Gastrocnemius medialis (tissue), 4 donors: ENCODE data around the gene LSG1. TPM values are rescaled to one million over a fixed set of nuclear protein-coding genes. Genes with fewer than 3 reads are reported as not detected.

Source experiments
- ATAC-seq, 2 donors: fragments of 150-250 bp; one replicate each; pipeline ENCODE4 v1.9.1; 2016
- DNase-seq, 2 donors: peaks; one replicate each; pipeline ENCODE4 v3.0.0-alpha.2; 2019
- H3K27ac ChIP-seq, 4 donors: fragments of 200-600 bp; sonication (generic); 1 replicate in 1 of 4; 2 replicates in 3 of 4; pipeline ENCODE4 v1.5.1; 2016 to 2018; ENCODE audit warnings: mild to moderate bottlenecking in 2 of 4, moderate library complexity in 1 of 4
- H3K27me3 ChIP-seq, 3 donors: fragments of 200-600 bp; sonication (generic) in 2 of 3; 1 replicate in 1 of 3; 2 replicates in 2 of 3; pipeline versions ENCODE4 v1.5.1 to v1.6.0; 2016 to 2019; ENCODE audit warnings: mild to moderate bottlenecking in 1 of 3, moderate library complexity in 1 of 3
- H3K36me3 ChIP-seq, 2 donors: fragments of 200-600 bp; sonication (generic) in 1 of 2; one replicate each; pipeline ENCODE4 v1.5.1; 2017 to 2018
- H3K4me1 ChIP-seq, 2 donors: fragments of 200-600 bp; sonication (generic) in 1 of 2; one replicate each; pipeline ENCODE4 v1.5.1; 2016 to 2017; ENCODE audit warnings: mild to moderate bottlenecking in 2 of 2
- H3K4me3 ChIP-seq, 4 donors: fragments of 200-600 bp; sonication (generic) in 3 of 4; 1 replicate in 1 of 4; 2 replicates in 3 of 4; pipeline ENCODE4 v1.5.1; 2016 to 2019; ENCODE audit warnings: mild to moderate bottlenecking in 2 of 4
- H3K9me3 ChIP-seq, 3 donors: fragments of 200-600 bp; sonication (generic) in 2 of 3; 1 replicate in 1 of 3; 2 replicates in 2 of 3; pipeline ENCODE4 v1.5.1; 2016 to 2019
- POLR2A ChIP-seq, 2 donors: fragments of 450-650 bp; IDR thresholded peaks; one replicate each; pipeline ENCODE4 v1.6.1; 2017; ENCODE audit warnings: antibody characterized with exemption in 2 of 2, mild to moderate bottlenecking in 2 of 2, moderate library complexity in 2 of 2
- in situ Hi-C, 4 donors: fragments of 200-750 bp; cut with MboI; loops; one replicate each; pipeline versions ENCODE4 v1.15.0 to v1.8.0; 2017; ENCODE audit warnings: low sequenced_read_pairs in 4 of 4
- intact Hi-C: fragments of 100-400 bp; cut with DNase I; formaldehyde crosslinking; loops from one replicate; pipeline ENCODE4 v1.15.1; 2023; ENCODE audit warnings: low total_unique reads
- total RNA-seq, 4 donors: library from RNA; depleted of rRNA; stranded (reverse); fragments of >200 nt; gene quantifications; one replicate each; pipeline versions ENCODE4 v1.1.0 to v1.2.3, GENCODE V29; 2016
- TF ChIP-seq, protein P1 (sequence below), 5 experiments: fragments of 450-650 bp in 3 of 5; fragments of 200-600 bp in 2 of 5; sonication (generic) in 2 of 5; IDR thresholded peaks in 4 of 5; conservative IDR thresholded peaks in 1 of 5; 1 replicate in 4 of 5; 2 replicates in 1 of 5; pipeline ENCODE4 v1.5.1; 2016 to 2019; ENCODE audit warnings: antibody characterized with exemption in 5 of 5, mild to moderate bottlenecking in 3 of 5, moderate library complexity in 3 of 5

The LSG1 gene
- total RNA-seq, result 10 to 100 TPM; 23.2 to 38.4 (median 28.0) TPM

- Histone ChIP-seq H3K36me3 (peaks cover 0 to 18% of the 10 kb centered on the region in 2 donors), H3K4me1 (peaks cover 32 to 33% of the 10 kb centered on the region in 2 donors), H3K4me3 (peak within 1 kb of the TSS; percentile 66 to 95 (median 87)), H3K27ac (peak within 1 kb of the TSS; percentile 83 to 91 (median 88)), H3K9me3 (no peaks in the 10 kb centered on the region), H3K27me3 (no peaks in the 10 kb centered on the region)
- peak; percentile 49 to 64 for TF ChIP-seq POLR2A (IDR thresholded peaks at IDR 0.05)
- TF ChIP-seq, protein P1, sequence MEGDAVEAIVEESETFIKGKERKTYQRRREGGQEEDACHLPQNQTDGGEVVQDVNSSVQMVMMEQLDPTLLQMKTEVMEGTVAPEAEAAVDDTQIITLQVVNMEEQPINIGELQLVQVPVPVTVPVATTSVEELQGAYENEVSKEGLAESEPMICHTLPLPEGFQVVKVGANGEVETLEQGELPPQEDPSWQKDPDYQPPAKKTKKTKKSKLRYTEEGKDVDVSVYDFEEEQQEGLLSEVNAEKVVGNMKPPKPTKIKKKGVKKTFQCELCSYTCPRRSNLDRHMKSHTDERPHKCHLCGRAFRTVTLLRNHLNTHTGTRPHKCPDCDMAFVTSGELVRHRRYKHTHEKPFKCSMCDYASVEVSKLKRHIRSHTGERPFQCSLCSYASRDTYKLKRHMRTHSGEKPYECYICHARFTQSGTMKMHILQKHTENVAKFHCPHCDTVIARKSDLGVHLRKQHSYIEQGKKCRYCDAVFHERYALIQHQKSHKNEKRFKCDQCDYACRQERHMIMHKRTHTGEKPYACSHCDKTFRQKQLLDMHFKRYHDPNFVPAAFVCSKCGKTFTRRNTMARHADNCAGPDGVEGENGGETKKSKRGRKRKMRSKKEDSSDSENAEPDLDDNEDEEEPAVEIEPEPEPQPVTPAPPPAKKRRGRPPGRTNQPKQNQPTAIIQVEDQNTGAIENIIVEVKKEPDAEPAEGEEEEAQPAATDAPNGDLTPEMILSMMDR (IDR thresholded peaks at IDR 0.05 in 4 of 5, conservative IDR thresholded peaks at IDR 0.05 in 1 of 5), result no peak
- intact Hi-C loops, result loop anchor here (2.0 to 5.0 kb wide), 4 partner anchors 15 to 850 kb away; partner anchors contain the start of gene ATP13A3
- ATAC-seq, result peak; percentile 98
- DNase-seq, result peak; percentile 84 to 88
- in situ Hi-C loops, result loop anchor here in 3 of 4 donors (10.0 kb wide), 2 partner anchors 593 to 853 kb away; no protein-coding TSS in a partner anchor
Observed at GRCh38 chr3:194671900-194672808, at the start of gene LSG1. Gene LSG1 (minus strand): TSS chr3:194672191. CDS start chr3:194672162, 29 bp downstream.

- in situ Hi-C loops, result no loop called here
- no peak for ATAC-seq
- DNase-seq, result no peak
- no peaks in the 10 kb centered on the region for H3K9me3 ChIP-seq
- no peaks in the 10 kb centered on the region for H3K4me1 ChIP-seq
- TF ChIP-seq POLR2A (IDR thresholded peaks at IDR 0.05), result no peak
- TF ChIP-seq, protein P1 (IDR thresholded peaks at IDR 0.05 in 4 of 5, conservative IDR thresholded peaks at IDR 0.05 in 1 of 5), result no peak
- H3K36me3 ChIP-seq, result no peaks in the 10 kb centered on the region
- H3K4me3 ChIP-seq, result no peak overlapping the region
- H3K27ac ChIP-seq, result no peak overlapping the region
- intact Hi-C loops, result no loop called here
- H3K27me3 ChIP-seq, result no peaks in the 10 kb centered on the region
Observed at GRCh38 chr3:194720048-194720447, 48.1 kb upstream of the LSG1 start.

- in situ Hi-C loops, result no loop called here
- DNase-seq, result no peak
- ATAC-seq, result no peak
- Histone ChIP-seq H3K9me3 (no peaks in the 10 kb centered on the region), H3K27me3 (no peaks in the 10 kb centered on the region), H3K4me3 (no peak overlapping the region), H3K27ac (no peak overlapping the region), H3K4me1 (no peaks in the 10 kb centered on the region), H3K36me3 (no peaks in the 10 kb centered on the region)
- intact Hi-C loops, result no loop called here
- TF ChIP-seq, protein P1 (IDR thresholded peaks at IDR 0.05 in 4 of 5, conservative IDR thresholded peaks at IDR 0.05 in 1 of 5), result no peak
- TF ChIP-seq POLR2A (IDR thresholded peaks at IDR 0.05), result no peak
Observed at GRCh38 chr3:194718079-194718478, 46.1 kb upstream of the LSG1 start.

DNA sequence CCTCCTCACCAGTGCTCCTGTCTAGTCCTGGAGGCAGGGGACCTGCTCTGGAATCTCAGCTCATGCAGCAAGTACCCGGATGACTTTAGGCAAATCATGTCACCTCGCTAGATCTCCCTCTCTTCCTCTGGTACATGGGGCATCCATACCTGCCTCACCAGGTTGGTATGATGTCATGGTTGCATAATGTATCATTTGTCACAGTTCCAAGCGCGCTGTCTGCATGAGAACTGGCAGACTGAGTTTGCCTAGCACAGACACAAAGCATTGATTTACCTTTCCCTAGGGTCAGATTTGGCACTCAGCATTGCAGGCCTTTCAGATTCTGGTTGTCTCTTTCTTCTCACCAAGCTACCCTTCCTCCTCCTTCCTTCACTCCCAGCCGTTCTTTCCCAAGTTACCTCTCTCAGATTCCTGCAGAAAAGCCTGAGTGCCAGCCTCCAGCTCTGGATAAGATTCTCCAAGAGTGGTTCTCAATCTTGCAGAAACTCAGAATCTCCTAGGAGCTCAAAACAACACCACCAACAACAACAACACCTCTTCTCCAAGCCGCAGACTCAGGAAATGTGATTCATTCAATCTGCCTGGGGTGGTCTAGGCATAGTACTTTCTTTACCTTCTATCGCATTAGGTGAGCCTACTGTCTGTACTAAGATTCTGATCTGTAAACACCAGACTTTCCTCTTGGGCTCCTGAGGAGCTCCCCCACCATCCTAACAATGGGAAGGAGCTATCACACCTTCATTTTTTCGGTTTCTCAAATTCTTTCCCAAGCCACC, 43.2 kb upstream of the LSG1 start:
- ATAC-seq (no peak), DNase-seq (no peak)
- Histone ChIP-seq H3K27me3 (no peaks in the 10 kb centered on the region), H3K4me1 (peaks cover 10 to 12% of the 10 kb centered on the region in 2 donors), H3K27ac (no peak overlapping the region), H3K4me3 (no peak overlapping the region), H3K36me3 (no peaks in the 10 kb centered on the region), H3K9me3 (no peaks in the 10 kb centered on the region)
- no peak for TF ChIP-seq POLR2A (IDR thresholded peaks at IDR 0.05)
- TF ChIP-seq, protein P1 (IDR thresholded peaks at IDR 0.05 in 4 of 5, conservative IDR thresholded peaks at IDR 0.05 in 1 of 5), result no peak
- in situ Hi-C loops, result no loop called here
- intact Hi-C loops, result no loop called here
